UCSD-AML1 (cell line): ENCODE data around the gene MAP3K6.
A peak's percentile ranks its signal among the peaks of the same experiment; 100 is the strongest.

Experiments
- DNase-seq: peaks from one replicate; lab custom pipeline; 2025; ENCODE audit not compliant: unreplicated experiment; lab: John Stamatoyannopoulos, UW

The MAP3K6 gene

GRCh38 chr1:27336756-27337155 is 30.0 kb downstream of the MAP3K6 start:
- DNase-seq = no peak

GRCh38 chr1:27335506-27336422 is 31.0 kb downstream of the MAP3K6 start:
- no peak for DNase-seq

- no peak for DNase-seq
Measured at GRCh38 chr1:27333717-27334279, 33.0 kb downstream of the MAP3K6 start.

GRCh38 chr1:27332536-27333281 is 34.1 kb downstream of the MAP3K6 start:
- peak; percentile 45 for DNase-seq

GRCh38 chr1:27331922-27332321 is 34.8 kb downstream of the MAP3K6 start:
- no peak for DNase-seq

GRCh38 chr1:27331426-27331825 is 35.3 kb downstream of the MAP3K6 start:
- DNase-seq = no peak

GRCh38 chr1:27330786-27331185 is 36.0 kb downstream of the MAP3K6 start:
- no peak for DNase-seq

- no peak for DNase-seq
Measured at GRCh38 chr1:27327964-27328363, 38.8 kb downstream of the MAP3K6 start.

GRCh38 chr1:27325286-27325685 is 41.5 kb downstream of the MAP3K6 start:
- no peak for DNase-seq

- DNase-seq = no peak
Measured at GRCh38 chr1:27322569-27323240, 44.1 kb downstream of the MAP3K6 start.

- DNase-seq = peak; percentile 99
Measured at GRCh38 chr1:27321813-27322568, 44.8 kb downstream of the MAP3K6 start, which contains the start of gene TMEM222. Gene TMEM222 (plus strand): TSS chr1:27322163. CDS start chr1:27322198, 35 bp downstream.

- DNase-seq = no peak
Measured at GRCh38 chr1:27318596-27318995, 48.2 kb downstream of the MAP3K6 start.

GRCh38 chr1:27318136-27318535 is 48.6 kb downstream of the MAP3K6 start:
- DNase-seq = no peak

- no peak for DNase-seq
Measured at GRCh38 chr1:27316860-27317259, 49.9 kb downstream of the MAP3K6 start.

- DNase-seq = no peak
Measured at GRCh38 chr1:27314737-27315136, 52.0 kb downstream of the MAP3K6 start.

GRCh38 chr1:27314169-27314568 is 52.6 kb downstream of the MAP3K6 start:
- no peak for DNase-seq

- DNase-seq = no peak
Measured at GRCh38 chr1:27307874-27308598, 58.7 kb downstream of the MAP3K6 start.

GRCh38 chr1:27306892-27307761 is 59.6 kb downstream of the MAP3K6 start:
- DNase-seq = no peak

- DNase-seq = no peak
Measured at GRCh38 chr1:27306071-27306470, 60.7 kb downstream of the MAP3K6 start.
